GM19099 (cell line): Measurements from ENCODE around the gene CDYL.

Experiments used
- POLR2A ChIP-seq: IDR thresholded peaks from 3 replicates; pipeline ENCODE4 v1.6.1; 2011; ENCODE audit warnings: low read depth; ENCODE audit not compliant: insufficient read length; ENCODE audit errors: extremely low read depth

Gene CDYL

DNA sequence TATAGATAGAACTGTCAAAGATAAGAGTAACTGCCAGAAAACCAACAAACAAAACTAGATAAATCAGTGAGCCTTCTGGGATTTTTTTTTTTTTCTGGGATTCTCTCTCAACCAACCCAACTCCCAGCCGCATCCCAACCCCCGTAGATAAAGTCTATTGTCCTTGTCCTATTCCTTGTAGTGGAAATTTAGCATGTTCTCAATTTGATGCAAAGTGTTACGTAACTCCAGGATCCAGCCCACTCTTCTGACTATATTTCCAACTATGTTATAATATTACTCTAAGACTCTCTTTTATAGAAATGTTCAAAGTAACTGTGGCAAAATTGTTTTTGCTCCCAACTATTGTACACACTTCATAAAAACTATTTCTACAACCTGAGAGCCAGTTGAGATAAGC lies 15.4 kb upstream of the CDYL start:
- TF ChIP-seq POLR2A: no peak

DNA sequence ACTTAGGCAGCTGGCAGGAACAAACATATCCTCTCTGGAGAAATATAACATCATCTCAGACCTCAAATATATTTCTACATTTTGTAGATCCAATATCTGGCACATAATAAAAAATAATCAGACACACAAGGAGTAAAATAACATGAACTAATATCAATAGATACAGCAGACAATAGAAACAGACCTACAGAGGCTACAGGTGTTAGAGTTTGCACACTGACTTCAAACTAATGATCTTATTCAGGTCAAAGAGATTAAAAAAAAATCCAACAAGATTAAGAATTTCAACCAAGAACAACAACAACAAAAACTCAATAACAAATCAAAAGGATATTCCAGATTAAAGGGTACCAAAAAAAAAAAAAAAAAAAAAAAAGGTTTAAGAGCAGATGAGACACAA lies 13.9 kb upstream of the CDYL start:
- no peak for TF ChIP-seq POLR2A

DNA sequence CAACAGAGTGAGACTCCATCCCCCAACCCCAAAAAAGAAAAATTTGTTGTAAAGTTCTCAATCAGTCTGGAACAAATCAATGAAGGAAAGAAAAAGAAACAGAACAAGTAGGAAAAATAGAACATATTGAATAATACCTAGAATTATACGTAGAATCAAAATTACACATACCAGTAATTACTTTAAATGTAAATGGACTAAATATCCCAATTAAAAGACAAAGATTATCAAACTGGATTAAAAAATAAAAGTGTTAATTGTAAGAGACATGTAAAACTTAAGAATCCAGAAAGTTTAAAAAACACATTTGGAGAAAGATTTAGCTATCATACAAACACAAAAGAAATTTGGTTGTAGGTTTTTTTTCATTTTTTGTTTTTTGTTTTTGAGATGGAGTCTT lies 12.3 kb upstream of the CDYL start:
- no peak for TF ChIP-seq POLR2A

- TF ChIP-seq POLR2A: no peak
Measured at GRCh38 chr6:4768815-4769214, 7.4 kb upstream of the CDYL start.

DNA sequence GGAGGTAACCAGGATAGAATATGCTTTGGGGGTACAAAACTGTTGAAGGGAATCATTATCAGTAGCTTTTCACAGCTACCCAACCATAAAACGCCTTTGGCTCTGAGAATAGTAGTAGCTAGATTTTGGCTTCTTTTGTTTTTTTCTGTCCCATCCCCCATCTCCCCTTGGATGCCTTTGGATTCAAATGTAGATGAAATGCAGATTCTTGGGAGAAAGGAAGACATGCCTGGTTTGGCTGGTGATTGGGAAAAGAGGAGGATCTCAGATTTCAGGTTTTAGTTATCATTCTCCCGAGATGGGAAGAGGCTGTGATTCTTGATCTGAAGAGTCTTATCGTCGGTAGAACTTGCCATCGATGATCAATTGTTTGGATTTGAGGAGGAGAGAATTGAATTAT lies 3.5 kb upstream of the CDYL start:
- TF ChIP-seq POLR2A: no peak

GRCh38 chr6:4773181-4773580 lies 3.0 kb upstream of the CDYL start:
- no peak for TF ChIP-seq POLR2A

DNA sequence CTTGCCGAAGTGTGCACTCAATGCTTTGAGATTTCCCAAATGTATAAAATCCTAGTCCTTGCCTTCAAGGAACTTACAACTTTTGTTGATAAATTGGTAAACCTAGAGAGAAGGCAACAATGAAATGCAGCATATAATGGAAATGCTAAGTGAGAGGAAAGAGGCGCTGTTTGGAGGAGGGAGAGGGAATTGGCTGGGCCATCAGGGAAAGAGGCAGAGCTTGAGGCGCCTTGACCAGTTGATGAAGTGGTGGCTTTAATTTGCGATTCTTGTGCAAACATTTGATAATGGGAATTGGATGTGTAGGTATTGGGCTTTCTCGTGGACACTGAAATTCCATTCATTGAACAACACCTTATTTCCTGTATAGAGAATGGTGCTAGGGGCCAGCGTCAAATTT lies 1.9 kb upstream of the CDYL start:
- no peak for TF ChIP-seq POLR2A

- no peak for TF ChIP-seq POLR2A
Measured at GRCh38 chr6:4774715-4775493, 1.3 kb upstream of the CDYL start.

DNA sequence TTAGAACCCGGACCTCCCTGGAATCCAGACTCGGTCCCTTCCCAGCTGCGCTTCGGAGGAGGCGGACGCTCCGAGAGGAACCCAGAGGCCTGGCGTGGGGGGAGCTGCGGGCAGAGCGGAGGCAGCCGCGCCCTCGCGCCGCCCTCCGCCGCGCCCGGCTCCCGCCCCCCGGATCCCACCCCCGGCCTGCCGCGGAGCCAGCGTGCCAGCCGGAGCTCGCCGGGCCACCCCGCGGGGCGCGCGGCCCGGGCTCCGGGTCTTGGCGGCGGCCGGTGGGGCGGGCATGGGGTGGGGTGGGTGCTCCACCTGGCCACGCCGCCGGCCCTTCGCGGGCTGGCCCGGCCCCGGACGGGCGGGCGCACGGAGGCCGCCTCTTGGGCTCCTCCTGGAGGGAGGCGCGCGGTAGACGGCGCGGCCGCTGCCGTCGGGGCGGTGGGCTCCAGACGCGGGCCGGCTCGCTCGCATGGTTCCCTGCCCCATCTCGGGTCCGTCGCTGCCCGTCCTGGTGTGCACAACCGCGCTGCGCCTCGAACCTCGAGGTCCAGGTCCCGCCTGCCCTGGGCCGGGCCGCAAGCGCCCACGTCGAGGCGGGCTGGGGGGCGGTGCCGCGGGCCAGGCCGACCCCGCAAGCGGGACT lies 592 bp upstream of the CDYL start:
- TF ChIP-seq POLR2A: no peak

GRCh38 chr6:4776493-4777393 lies 539 bp downstream of the CDYL start:
- TF ChIP-seq POLR2A: peak; percentile 30

DNA sequence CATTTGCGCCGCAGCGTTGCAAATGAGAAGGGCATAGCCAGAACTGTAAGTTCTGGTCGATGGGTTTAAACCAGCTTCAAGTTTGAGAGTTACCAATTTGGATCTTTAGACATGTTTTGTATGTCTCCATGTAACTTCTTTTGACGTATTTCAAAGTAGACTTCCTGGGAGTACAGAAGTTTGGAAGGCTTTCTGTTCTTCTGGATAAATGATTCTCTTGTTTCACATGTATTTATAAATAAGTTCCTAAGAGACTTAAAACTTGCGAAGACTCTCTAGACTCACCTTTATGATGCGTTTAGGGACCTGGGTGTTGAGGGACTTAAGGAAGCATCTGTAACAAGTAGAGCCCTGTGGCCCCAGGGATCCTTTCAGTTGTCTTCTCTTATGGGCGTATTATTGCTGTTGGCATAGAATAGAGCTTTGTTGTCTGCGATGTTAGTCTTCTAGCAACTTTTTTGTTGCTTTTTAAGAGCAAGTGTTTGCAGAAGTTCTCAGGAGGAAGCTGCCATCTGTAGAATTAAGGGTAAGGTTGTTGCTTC lies 1.3 kb downstream of the CDYL start:
- TF ChIP-seq POLR2A: no peak

GRCh38 chr6:4778086-4778485 lies 1.9 kb downstream of the CDYL start:
- TF ChIP-seq POLR2A: no peak

DNA sequence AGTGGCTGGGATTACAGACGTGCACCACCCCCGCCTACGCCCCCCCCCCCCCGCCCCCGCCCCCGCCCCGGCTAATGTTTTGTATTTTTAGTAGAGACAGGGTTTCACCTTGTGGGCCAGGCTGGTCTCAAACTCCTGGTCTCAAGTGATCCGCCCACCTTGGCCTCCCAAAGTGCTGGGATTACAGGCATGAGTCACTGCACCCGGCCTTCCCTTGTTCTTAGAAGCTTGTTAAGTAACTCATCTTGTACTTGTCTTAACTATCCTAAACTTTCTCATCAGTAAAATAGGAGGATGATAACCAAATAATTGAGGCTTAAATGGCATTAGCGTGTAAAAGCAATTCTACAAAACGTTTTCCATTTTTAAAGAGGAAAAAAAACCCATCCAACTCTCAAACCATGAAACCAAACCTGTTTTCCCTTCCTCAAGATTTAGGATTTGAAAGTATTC lies 4.2 kb downstream of the CDYL start:
- TF ChIP-seq POLR2A: no peak

GRCh38 chr6:4781426-4781825 lies 5.2 kb downstream of the CDYL start:
- TF ChIP-seq POLR2A: no peak

GRCh38 chr6:4781967-4782575 lies 5.9 kb downstream of the CDYL start:
- TF ChIP-seq POLR2A: no peak
